ENCODE measurements around the gene MYO5C. TPM values are rescaled to one million over a fixed set of nuclear protein-coding genes. Genes with fewer than 3 reads are reported as not detected.

MYO5C gene
- total and polyA plus RNA-seq, 2 of the 8 experiments (the other 6 are each of a cell fraction or from before 2014, with no cell fraction given), result 8.2 to 26.7 TPM

DNA sequence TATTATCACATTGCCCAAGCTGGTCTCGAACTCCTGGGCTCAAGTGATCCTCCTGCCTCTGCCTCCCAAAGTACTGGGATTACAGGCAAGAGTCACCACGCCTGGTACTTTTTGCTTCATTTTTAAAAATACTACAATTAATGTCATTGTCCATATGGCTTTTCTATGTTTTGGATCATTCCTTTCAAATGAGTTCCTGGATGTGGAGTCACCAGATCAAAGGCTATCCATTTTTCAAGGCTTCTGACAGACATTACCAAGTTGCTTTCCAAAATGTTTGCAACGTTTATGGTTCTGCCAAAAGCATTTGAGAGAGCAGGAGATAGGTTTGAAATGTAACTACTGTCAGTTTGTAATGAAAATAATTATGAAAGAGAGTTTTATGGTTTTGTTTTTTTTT, 148.8 kb downstream of the MYO5C start:
- Histone ChIP-seq H3K18ac (ENCODE audit: extremely low read depth, low read length) (no peak overlapping the region), H3K14ac (ENCODE audit: insufficient read length) (no peak overlapping the region), H4K5ac (ENCODE audit: insufficient read length, low read depth, low read length) (no peak overlapping the region), H3K9me3 (ENCODE audit: insufficient read depth in 2 of 2, low read depth in 1 of 2, low read length in 1 of 2) (no peaks in the 10 kb centered on the region), H2BK20ac (ENCODE audit: low read length) (no peak overlapping the region), H2BK12ac (ENCODE audit: low read depth, low read length) (no peak overlapping the region), H3K23me2 (ENCODE audit: low read depth, low read length) (no peaks in the 10 kb centered on the region), H4K8ac (ENCODE audit: extremely low read depth, insufficient read depth, low read length) (no peak overlapping the region), H3K79me2 (ENCODE audit: control insufficient read depth in 1 of 2, insufficient read depth in 2 of 2, low read length in 2 of 2) (no peaks in the 10 kb centered on the region), H4K91ac (replicated peaks; ENCODE audit: insufficient read length, low read length) (no peak overlapping the region), H2BK5ac (ENCODE audit: low read depth, low read length) (no peak overlapping the region), H3K56ac (replicated peaks; ENCODE audit: insufficient read length, low read depth, low read length) (no peak overlapping the region), H2AK5ac (ENCODE audit: low read depth, low read length) (no peak overlapping the region), H3K23ac (ENCODE audit: insufficient read length) (no peak overlapping the region), H2BK120ac (replicated peaks; ENCODE audit: low read depth, low read length) (no peak overlapping the region), H3K4me1 (replicated peaks in 1 of 4; ENCODE audit: control insufficient read depth in 3 of 4, insufficient read depth in 4 of 4, low read length in 3 of 4) (no peaks in the 10 kb centered on the region), H4K20me1 (replicated peaks in 1 of 2; ENCODE audit: control insufficient read depth in 1 of 2, insufficient read depth in 2 of 2, low read length in 2 of 2) (no peaks in the 10 kb centered on the region), H2BK15ac (ENCODE audit: low read length) (no peak overlapping the region), H3K79me1 (ENCODE audit: low read depth, low read length) (no peaks in the 10 kb centered on the region), H3K9ac (replicated peaks in 1 of 4; ENCODE audit: extremely low read depth in 1 of 4, low read depth in 3 of 4, low read length in 3 of 4) (no peak overlapping the region), H3K4me2 (ENCODE audit: insufficient read depth in 1 of 2, low read depth in 2 of 2, low read length in 2 of 2) (no peak overlapping the region), H3K4me3 (ENCODE audit: extremely low read depth in 1 of 4, insufficient read depth in 2 of 4, low read depth in 3 of 4, low read length in 4 of 4) (no peak overlapping the region), H3K27ac (ENCODE audit: low read depth, low read length) (no peak overlapping the region), H3K27me3 (replicated peaks in 1 of 4; ENCODE audit: control insufficient read depth in 3 of 4, extremely low read depth in 1 of 4, insufficient read depth in 3 of 4, low read length in 3 of 4) (no peaks in the 10 kb centered on the region), H3K36me3 (ENCODE audit: control insufficient read depth in 2 of 4, insufficient read depth in 4 of 4, low read length in 3 of 4) (peaks cover 3 to 24% (median 20%) of the 10 kb centered on the region in 4 experiments; a peak in 6 of 8 replicates), H3K4ac (replicated peaks; ENCODE audit: insufficient read length, low read depth, low read length) (no peak overlapping the region), H2AFZ (ENCODE audit: low read length) (no peak overlapping the region)
- 89% methylated on average over 3 of the region's 3 CpGs; no CpG with 5 or more reads in 1 of the 2 experiments for WGBS, 2 experiments (ENCODE audit: extremely low coverage in 1 of 2, insufficient coverage in 1 of 2, insufficient read length in 1 of 2, insufficient replicate concordance in 2 of 2, low coverage in 1 of 2, low lambda C conversion rate in 2 of 2, missing lambda C conversion rate in 1 of 2)
- ChIA-PET CTCF (ENCODE audit: partially characterized antibody) (interaction anchor here (0.6 to 9.5 kb wide), 3 partner anchors 17 to 419 kb away, joined by 4 to 41 read pairs (median 5); no protein-coding TSS in a partner anchor), POLR2A (ENCODE audit: partially characterized antibody) (no interaction called here)
- FAIRE-seq, result no peak
- DNase-seq (ENCODE audit: low read depth in 1 of 2, low spot score in 2 of 2), result no peak
- TF ChIP-seq SRF (IDR thresholded peaks at IDR 0.05; ENCODE audit: low read depth, low read length), result no peak
- TF ChIP-seq KDM5A (IDR thresholded peaks at IDR 0.05; ENCODE audit: low read length), result no peak
- TF ChIP-seq NANOG (IDR thresholded peaks at IDR 0.05; ENCODE audit: insufficient read depth, low read depth, low read length, poor library complexity, severe bottlenecking), result no peak
- no peak for TF ChIP-seq CHD1 (IDR thresholded peaks at IDR 0.05; ENCODE audit: low read depth, low read length)
- no peak for TF ChIP-seq CEBPB (IDR thresholded peaks at IDR 0.05; ENCODE audit: low read depth, low read length)
- no peak for TF ChIP-seq POLR2A (IDR thresholded peaks at IDR 0.05; ENCODE audit: control extremely low read depth in 1 of 2, low read depth in 2 of 2, low read length in 2 of 2)
- no peak for TF ChIP-seq HDAC2 (IDR thresholded peaks at IDR 0.05; ENCODE audit: borderline replicate concordance in 1 of 2, low read depth in 2 of 2, low read length in 2 of 2)
- TF ChIP-seq ASH2L (IDR thresholded peaks at IDR 0.05; ENCODE audit: low read length), result no peak
- no peak for TF ChIP-seq SP1 (IDR thresholded peaks at IDR 0.05; ENCODE audit: low read depth, low read length)
- no peak for TF ChIP-seq SAP30 (IDR thresholded peaks at IDR 0.05; ENCODE audit: insufficient read depth, insufficient replicate concordance, low read length)
- TF ChIP-seq BCL11A (IDR thresholded peaks at IDR 0.05; ENCODE audit: low read depth in 2 of 2, low read length in 2 of 2), result no peak
- no peak for TF ChIP-seq SP2 (IDR thresholded peaks at IDR 0.05; ENCODE audit: low read length)
- no peak for TF ChIP-seq ZNF274 (IDR thresholded peaks at IDR 0.05; ENCODE audit: borderline replicate concordance, extremely low read depth, low read length)
- TF ChIP-seq CBX5 (IDR thresholded peaks at IDR 0.05; ENCODE audit: low read depth, low read length), result no peak
- TF ChIP-seq EGR1 (IDR thresholded peaks at IDR 0.05; ENCODE audit: borderline replicate concordance, low read depth, low read length), result no peak
- no peak for TF ChIP-seq RBBP5 (IDR thresholded peaks at IDR 0.05; ENCODE audit: borderline replicate concordance, low read depth, low read length)

Measured in H1 (cell line).